Neural cell (in vitro differentiated cells): ENCODE results near the gene MFRP. TPM values are rescaled to one million over a fixed set of nuclear protein-coding genes. Genes with fewer than 3 reads are reported as not detected.

ENCODE experiments used
- H2AFZ ChIP-seq: fragments of 200-600, 300-800 bp; sonication (generic), shearing (Covaris generic); 2 replicates; pipeline ENCODE4 v1.6.0; 2014; ENCODE audit warnings: low read depth, mild to moderate bottlenecking, antibody characterized with exemption, low read length, moderate library complexity
- H3F3A ChIP-seq: fragments of 200-600 bp; shearing (Covaris generic); 2 replicates; pipeline ENCODE4 v1.6.1; 2016; ENCODE audit warnings: mild to moderate bottlenecking, moderate library complexity, mixed read lengths, antibody characterized with exemption, low read length; ENCODE audit not compliant: insufficient read depth, poor library complexity, severe bottlenecking
- H3K27ac ChIP-seq: fragments of 200-600, 300-800 bp; sonication (generic), shearing (Covaris generic); 2 replicates; pipeline ENCODE4 v1.5.1; 2014; ENCODE audit warnings: mild to moderate bottlenecking, low read length, moderate library complexity
- H3K27me3 ChIP-seq: fragments of 300-800, 200-600 bp; sonication (generic), shearing (Covaris generic); 2 replicates; pipeline ENCODE4 v1.6.0; 2014; ENCODE audit warnings: mild to moderate bottlenecking, low read depth, low read length, moderate library complexity; ENCODE audit not compliant: insufficient read depth
- H3K36me3 ChIP-seq: fragments of 300-800, 200-600 bp; sonication (generic), shearing (Covaris generic); 2 replicates; pipeline ENCODE4 v1.5.1; 2014; ENCODE audit warnings: mild to moderate bottlenecking, antibody characterized with exemption, low read length, moderate library complexity; ENCODE audit not compliant: insufficient read depth
- H3K4me2 ChIP-seq: fragments of 300-800, 200-600 bp; sonication (generic), shearing (Covaris generic); 2 replicates; pipeline ENCODE4 v1.6.0; 2014; ENCODE audit warnings: mild to moderate bottlenecking, low read length
- H3K4me3 ChIP-seq: fragments of 300-800, 200-600 bp; sonication (generic), shearing (Covaris generic); 2 replicates; pipeline ENCODE4 v1.5.1; 2014; ENCODE audit warnings: mild to moderate bottlenecking, low read length, moderate library complexity
- H3K79me2 ChIP-seq: fragments of 200-600 bp; shearing (Covaris generic); replicated peaks from 2 replicates; pipeline ENCODE4 v1.6.0; 2014; ENCODE audit warnings: mild to moderate bottlenecking, low read length, moderate library complexity; ENCODE audit not compliant: insufficient read depth
- H3K9ac ChIP-seq: fragments of 300-800, 200-600 bp; sonication (generic), shearing (Covaris generic); 2 replicates; pipeline ENCODE4 v1.6.1; 2016; ENCODE audit warnings: mild to moderate bottlenecking, low read length, mixed read lengths
- H3K9me2 ChIP-seq: fragments of 200-600 bp; shearing (Covaris generic); 2 replicates; pipeline ENCODE4 v1.6.1; 2016; ENCODE audit warnings: mild to moderate bottlenecking, low read length, mixed read lengths; ENCODE audit not compliant: insufficient read depth
- H3K9me3 ChIP-seq: fragments of 200-600, 300-800 bp; sonication (generic), shearing (Covaris generic); 2 replicates; pipeline ENCODE4 v1.6.1; 2016; ENCODE audit warnings: mild to moderate bottlenecking, mixed run types, low read length, moderate library complexity, mixed read lengths
- H4K20me1 ChIP-seq: fragments of 200-600 bp; shearing (Covaris generic); 2 replicates; pipeline ENCODE4 v1.6.1; 2016; ENCODE audit warnings: mild to moderate bottlenecking, mixed run types; ENCODE audit not compliant: insufficient read depth
- CTCF ChIP-seq: fragments of 450-650 bp; IDR thresholded peaks from 2 replicates; pipeline ENCODE4 v1.5.1; 2014; ENCODE audit warnings: antibody characterized with exemption, mild to moderate bottlenecking, moderate library complexity; ENCODE audit not compliant: poor library complexity, severe bottlenecking
- EP300 ChIP-seq: fragments of 450-650 bp; conservative IDR thresholded peaks from 2 replicates; pipeline ENCODE4 v1.6.1; 2014; ENCODE audit warnings: antibody characterized with exemption, mild to moderate bottlenecking, moderate library complexity; ENCODE audit not compliant: poor library complexity, severe bottlenecking
- EZH2 ChIP-seq: fragments of 200-600, 300-800 bp; shearing (Covaris generic), sonication (generic); IDR thresholded peaks from 2 replicates; pipeline ENCODE4 v1.6.1; 2014; ENCODE audit warnings: antibody characterized with exemption, low read length, borderline replicate concordance, mild to moderate bottlenecking; ENCODE audit not compliant: insufficient read depth, poor library complexity, severe bottlenecking
- MXI1 ChIP-seq: fragments of 450-650 bp; conservative IDR thresholded peaks from 2 replicates; pipeline ENCODE4 v1.6.1; 2014; ENCODE audit warnings: antibody characterized with exemption, mild to moderate bottlenecking; ENCODE audit not compliant: poor library complexity, severe bottlenecking
- POLR2AphosphoS5 ChIP-seq: IDR thresholded peaks from 2 replicates; pipeline ENCODE4 v1.6.1; 2012
- RAD21 ChIP-seq: fragments of 450-650 bp; conservative IDR thresholded peaks from 2 replicates; pipeline ENCODE4 v1.6.1; 2014; ENCODE audit warnings: antibody characterized with exemption, mild to moderate bottlenecking, moderate library complexity
- REST ChIP-seq: IDR thresholded peaks from 2 replicates; pipeline ENCODE4 v1.6.1; 2012; ENCODE audit warnings: borderline replicate concordance
- SMC3 ChIP-seq: fragments of 450-650 bp; conservative IDR thresholded peaks from 2 replicates; pipeline ENCODE4 v1.6.1; 2014; ENCODE audit warnings: antibody characterized with exemption, mild to moderate bottlenecking, moderate library complexity; ENCODE audit not compliant: poor library complexity
- TAF1 ChIP-seq: IDR thresholded peaks from 2 replicates; pipeline ENCODE4 v1.6.1; 2012; ENCODE audit warnings: low read depth
- polyA plus RNA-seq: library from polyadenylated mRNA; depleted of rRNA; stranded (reverse); fragments of >200 nt; gene quantifications from 2 replicates; pipeline ENCODE4 v1.2.3, GENCODE V29; 2014

Gene MFRP
- polyA plus RNA-seq, 1 donor from 2014 or later = not detected

GRCh38 chr11:119375337-119376196 is 29.1 kb upstream of the MFRP start:
- Histone ChIP-seq H3K9ac (no peak overlapping the region), H2AFZ (no peak overlapping the region), H3K9me3 (no peaks in the 10 kb centered on the region), H3K9me2 (no peaks in the 10 kb centered on the region), H3K79me2 (no peaks in the 10 kb centered on the region), H4K20me1 (no peaks in the 10 kb centered on the region), H3K27me3 (peaks cover 3% of the 10 kb centered on the region), H3K27ac (no peak overlapping the region), H3F3A (no peaks in the 10 kb centered on the region), H3K4me2 (no peak overlapping the region), H3K36me3 (no peaks in the 10 kb centered on the region), H3K4me3 (no peak overlapping the region)
- TF ChIP-seq RAD21 (no peak), REST (no peak), POLR2AphosphoS5 (no peak), TAF1 (no peak), EZH2 (no peak), CTCF (no peak), SMC3 (no peak), EP300 (no peak), MXI1 (no peak)

GRCh38 chr11:119374632-119375336 is 28.3 kb upstream of the MFRP start:
- H3K27me3 ChIP-seq = no peaks in the 10 kb centered on the region
- no peaks in the 10 kb centered on the region for H3K9me3 ChIP-seq
- TF ChIP-seq TAF1 = no peak
- no peak for TF ChIP-seq SMC3
- TF ChIP-seq EP300 = no peak
- TF ChIP-seq CTCF = no peak
- no peak for TF ChIP-seq POLR2AphosphoS5
- no peak for TF ChIP-seq MXI1
- TF ChIP-seq RAD21 = no peak
- no peak for TF ChIP-seq REST
- TF ChIP-seq EZH2 = no peak
- no peaks in the 10 kb centered on the region for H3K9me2 ChIP-seq
- H3K36me3 ChIP-seq = no peaks in the 10 kb centered on the region
- no peak overlapping the region for H3K4me3 ChIP-seq
- no peak overlapping the region for H3K27ac ChIP-seq
- H4K20me1 ChIP-seq = no peaks in the 10 kb centered on the region
- H2AFZ ChIP-seq = no peak overlapping the region
- no peaks in the 10 kb centered on the region for H3K79me2 ChIP-seq
- H3K4me2 ChIP-seq = no peak overlapping the region
- H3K9ac ChIP-seq = no peak overlapping the region
- H3F3A ChIP-seq = no peaks in the 10 kb centered on the region
